GM21717 (cell line): ENCODE results near the gene CNIH4.
"Not testable (repeated sequence)": the region's sequence is repeated elsewhere in the genome, so short reads cannot be mapped to it uniquely, and the experiment has no call there.

Experiments used
- ATAC-seq: cut with Tn5 transposase; IDR thresholded peaks from one replicate; pipeline ENCODE4 v1.9.1; 2021; ENCODE audit warnings: mild to moderate bottlenecking, moderate library complexity; ENCODE audit not compliant: unreplicated experiment

The CNIH4 gene

GRCh38 chr1:224393294-224393693 is 36.6 kb downstream of the CNIH4 start:
- ATAC-seq, result no peak

DNA sequence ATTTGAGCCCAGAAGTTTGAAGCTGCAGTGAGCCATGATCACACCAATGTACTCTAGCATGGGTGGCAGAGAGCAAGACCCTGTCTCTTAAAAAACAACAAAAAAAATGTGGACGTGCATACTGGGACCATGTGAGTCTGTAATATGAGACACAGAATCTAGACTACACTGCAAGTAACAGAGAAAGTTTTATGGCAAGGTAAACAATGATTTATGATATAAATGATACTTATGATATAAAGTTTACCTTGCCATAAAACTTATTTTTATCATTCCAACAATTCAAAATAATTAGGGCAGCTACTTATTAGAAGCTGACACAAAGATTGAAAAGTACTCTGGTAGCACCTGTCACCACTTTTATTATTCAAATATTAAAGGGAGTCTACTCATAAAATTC is 43.2 kb downstream of the CNIH4 start:
- ATAC-seq, result no peak

DNA sequence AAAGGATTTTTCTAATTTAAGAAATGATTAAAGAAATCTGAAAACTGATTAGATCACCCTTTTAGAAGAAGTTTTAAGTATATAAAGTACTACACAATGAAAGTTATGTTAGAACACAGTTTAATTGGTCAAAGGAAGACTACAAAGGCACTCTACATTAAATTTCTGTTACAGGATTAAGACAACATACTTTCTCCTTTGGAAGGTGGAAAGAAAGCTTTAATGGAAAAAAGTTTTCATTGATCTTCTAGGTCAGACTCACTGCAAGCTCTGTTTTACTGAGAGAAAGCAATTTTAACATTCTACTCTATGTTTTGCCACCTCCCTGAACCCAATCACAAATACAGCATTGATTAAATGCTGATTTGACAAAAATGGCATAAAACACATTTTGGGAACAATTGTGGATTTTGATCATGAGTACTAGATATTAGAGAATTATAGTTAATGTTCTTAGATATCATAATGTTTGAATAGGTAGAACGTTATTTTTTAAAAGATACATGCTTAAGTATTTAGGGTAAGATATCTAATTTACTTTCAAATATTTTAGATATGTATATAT is 45.9 kb downstream of the CNIH4 start:
- no peak for ATAC-seq

DNA sequence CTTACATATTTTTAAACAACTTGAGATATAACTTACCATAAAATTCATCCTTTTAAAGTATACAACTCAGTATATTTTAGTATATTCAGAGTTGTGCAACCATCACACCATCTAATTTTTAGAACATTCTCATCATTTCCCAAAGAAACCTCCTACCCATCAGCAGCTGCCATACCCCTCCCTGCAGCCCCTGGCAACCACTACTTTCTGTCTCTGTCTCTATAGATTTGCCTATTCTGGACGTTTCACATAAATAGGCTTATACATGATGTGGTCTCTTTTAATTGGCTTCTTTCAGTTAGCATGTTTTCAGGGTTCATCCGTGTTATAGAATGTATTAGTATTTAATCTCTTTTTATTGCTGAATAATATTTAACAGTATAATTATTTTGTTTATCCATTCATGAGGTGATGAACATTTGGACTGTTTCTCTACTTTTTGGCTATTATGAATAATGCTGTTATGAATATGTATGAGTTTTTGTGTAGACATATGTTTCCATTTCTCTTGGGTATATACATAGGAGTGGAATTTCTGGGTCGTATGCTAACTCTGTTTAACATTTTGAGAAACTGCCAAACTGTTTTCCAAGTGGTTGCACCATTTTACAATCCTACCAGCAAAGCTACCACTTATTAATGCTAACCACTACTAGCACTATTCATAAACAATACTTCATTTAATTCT is 48.4 kb downstream of the CNIH4 start:
- no peak for ATAC-seq

- no peak for ATAC-seq
Observed at GRCh38 chr1:224405604-224405970, 48.9 kb downstream of the CNIH4 start.

DNA sequence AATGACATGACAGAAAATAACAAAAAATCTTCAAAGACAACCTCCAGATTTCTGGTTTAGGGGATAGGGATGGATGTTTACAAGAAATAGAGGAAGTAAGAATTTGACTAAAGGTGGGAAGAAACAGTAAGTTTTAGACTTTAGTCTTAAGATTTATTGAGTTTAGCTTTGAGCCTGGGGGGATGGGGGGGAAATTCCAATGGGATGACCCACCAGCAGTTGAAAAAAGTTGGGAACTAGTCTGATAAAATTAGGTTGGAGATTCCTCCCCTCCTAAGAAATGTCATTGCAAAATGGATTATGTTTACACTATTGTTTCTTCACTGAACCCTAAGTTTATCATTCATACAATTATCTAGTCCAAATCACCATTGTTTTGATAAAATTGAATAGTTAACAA is 49.5 kb downstream of the CNIH4 start:
- no peak for ATAC-seq

DNA sequence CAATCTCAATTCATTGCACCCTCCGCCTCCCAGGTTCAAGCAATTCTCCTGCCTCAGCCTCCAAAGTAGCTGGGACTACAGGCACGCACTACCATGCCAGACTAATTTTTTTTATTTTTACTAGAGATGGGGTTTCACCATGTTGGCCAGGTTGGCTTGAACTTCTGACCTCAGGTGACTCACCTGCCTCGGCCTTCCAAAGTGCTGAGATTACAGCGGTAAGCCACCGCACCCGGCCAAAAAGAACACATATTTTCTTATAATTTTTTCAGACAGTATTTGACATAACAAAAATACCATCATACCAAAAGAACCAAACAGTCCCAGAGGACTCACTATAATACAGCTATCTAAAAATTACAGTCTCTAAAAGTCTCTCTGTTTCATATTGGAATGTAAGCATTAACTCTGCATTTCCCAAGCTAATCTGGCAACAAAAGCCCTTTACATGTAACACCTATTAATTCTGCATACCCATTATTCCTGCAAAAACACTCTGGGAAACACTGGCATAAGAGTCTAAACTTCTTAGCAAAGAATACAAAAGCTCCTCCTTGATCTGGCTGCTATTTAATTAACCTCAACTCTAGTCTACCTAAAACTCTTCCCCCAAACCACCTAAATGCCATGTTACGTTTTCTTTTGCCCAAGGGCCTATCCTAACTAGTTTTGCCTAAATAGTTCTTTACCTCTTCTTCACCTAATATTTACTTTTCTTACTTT is 51.1 kb downstream of the CNIH4 start:
- ATAC-seq, result no peak

DNA sequence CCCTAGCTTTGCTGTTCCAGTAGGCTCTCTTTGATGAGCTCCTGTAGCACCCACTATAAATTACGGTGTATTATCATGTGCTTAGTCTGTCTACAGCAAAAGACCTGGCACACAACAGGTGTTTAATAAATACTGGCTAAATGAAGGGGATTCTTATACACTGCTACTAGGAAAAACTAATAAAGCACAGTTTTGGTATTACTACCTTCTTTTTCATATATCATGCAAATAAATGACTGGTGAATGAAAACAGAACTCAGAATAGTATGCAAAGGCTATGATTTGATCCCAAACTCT is 51.6 kb downstream of the CNIH4 start:
- ATAC-seq, result no peak

- no peak for ATAC-seq
Observed at GRCh38 chr1:224411766-224412165, 55.1 kb downstream of the CNIH4 start.

- no peak for ATAC-seq
Observed at GRCh38 chr1:224420106-224420505, 63.4 kb downstream of the CNIH4 start.

DNA sequence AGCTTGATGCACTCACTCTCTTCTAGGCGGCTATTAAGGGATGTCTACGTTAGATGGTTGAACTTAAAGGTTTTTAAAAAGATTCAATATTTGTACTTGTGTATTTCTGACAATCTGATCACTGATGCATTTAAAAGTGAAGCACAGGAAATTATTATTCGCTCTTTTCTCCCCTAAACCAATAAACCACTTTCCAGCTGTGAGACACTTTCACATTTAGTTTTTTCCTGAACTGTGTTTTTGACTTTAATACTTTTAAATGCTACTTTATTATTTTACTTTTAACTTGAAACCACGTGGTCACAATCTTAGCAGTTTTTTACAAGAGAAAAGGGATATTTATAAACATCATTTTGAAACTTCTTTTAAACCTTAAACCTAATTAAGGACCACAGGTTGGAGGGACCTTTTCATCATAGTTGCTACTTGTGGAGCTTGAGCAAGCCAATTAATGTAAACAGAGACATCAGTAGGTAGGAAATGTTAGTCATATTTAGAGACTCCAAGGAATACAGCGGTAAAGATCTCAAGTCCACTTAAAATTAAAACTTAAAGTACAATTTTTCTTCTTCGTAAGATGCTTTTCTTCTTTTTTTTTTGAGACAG is 68.7 kb downstream of the CNIH4 start:
- ATAC-seq, result no peak

- not testable (repeated sequence) for ATAC-seq
Observed at GRCh38 chr1:224426869-224427268, 70.2 kb downstream of the CNIH4 start.

DNA sequence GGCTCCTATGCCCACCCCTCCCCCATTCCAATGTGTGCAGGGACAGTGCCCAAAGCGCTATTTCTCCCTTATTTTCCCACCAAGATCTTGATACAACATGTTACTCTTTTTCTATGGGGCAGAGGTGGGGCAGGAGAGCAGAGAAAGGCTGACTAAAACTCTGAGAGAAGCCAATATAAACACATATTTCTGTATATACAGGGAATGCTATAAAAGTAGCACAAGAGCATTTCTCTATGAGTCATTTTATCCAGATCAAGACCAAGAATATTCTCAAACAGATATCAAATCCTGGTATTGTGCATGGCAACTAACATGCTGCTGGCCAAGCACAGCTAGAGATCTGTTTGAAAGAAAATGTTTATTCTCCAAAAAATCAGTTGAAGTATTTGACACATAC is 70.7 kb downstream of the CNIH4 start:
- no peak for ATAC-seq

- ATAC-seq, result not testable (repeated sequence)
Observed at GRCh38 chr1:224428713-224429112, 72.0 kb downstream of the CNIH4 start.
